Adipocyte (in vitro differentiated cells): Measurements from ENCODE around the gene ABO.
"Not testable (repeated sequence)": the region's sequence is repeated elsewhere in the genome, so short reads cannot be mapped to it uniquely, and the experiment has no call there.

Source experiments
- DNase-seq: peaks from one replicate; pipeline ENCODE4 v3.0.0-alpha.2; 2015; ENCODE audit warnings: low read depth
- H3K27me3 ChIP-seq: replicated peaks from 2 replicates; pipeline ENCODE4 v1.7.0; 2013; ENCODE audit warnings: mild to moderate bottlenecking, low read length, moderate library complexity; ENCODE audit not compliant: control insufficient read depth, insufficient read depth
- H3K36me3 ChIP-seq: 2 replicates; pipeline ENCODE4 v1.7.0; 2013; ENCODE audit warnings: low read length, mild to moderate bottlenecking, moderate library complexity; ENCODE audit not compliant: control insufficient read depth, insufficient read depth, severe bottlenecking
- H3K4me1 ChIP-seq: 2 replicates; pipeline ENCODE4 v1.7.0; 2013; ENCODE audit warnings: mild to moderate bottlenecking, low read length, moderate library complexity; ENCODE audit not compliant: control insufficient read depth, insufficient read depth
- H3K4me3 ChIP-seq: 2 replicates; pipeline ENCODE4 v1.7.0; 2013; ENCODE audit warnings: mild to moderate bottlenecking, low read length, moderate library complexity
- H3K9ac ChIP-seq: 2 replicates; pipeline ENCODE4 v1.7.0; 2013; ENCODE audit warnings: mild to moderate bottlenecking, low read length, moderate library complexity
- H3K9me3 ChIP-seq: 2 replicates; pipeline ENCODE4 v1.7.0; 2013; ENCODE audit warnings: mild to moderate bottlenecking, low read length, moderate library complexity; ENCODE audit not compliant: control insufficient read depth

Gene ABO

GRCh38 chr9:133238851-133239532, 36.0 kb downstream of the ABO start:
- no peaks in the 10 kb centered on the region for H3K9me3 ChIP-seq
- H3K4me3 ChIP-seq: peak overlapping the region; percentile 64
- H3K27me3 ChIP-seq: peaks cover 11% of the 10 kb centered on the region
- peaks cover 12% of the 10 kb centered on the region for H3K4me1 ChIP-seq
- no peaks in the 10 kb centered on the region for H3K36me3 ChIP-seq
- peak; percentile 46 for DNase-seq
- H3K9ac ChIP-seq: no peak overlapping the region

- Histone ChIP-seq H3K4me3 (peak overlapping the region; percentile 64), H3K27me3 (peaks cover 9% of the 10 kb centered on the region), H3K4me1 (peaks cover 12% of the 10 kb centered on the region), H3K9me3 (no peaks in the 10 kb centered on the region), H3K36me3 (no peaks in the 10 kb centered on the region), H3K9ac (no peak overlapping the region)
- peak; percentile 7 for DNase-seq
These were observed 36.6 kb downstream of the ABO start for GRCh38 chr9:133238272-133238850.

- Histone ChIP-seq H3K4me1 (peaks cover 12% of the 10 kb centered on the region), H3K9ac (no peak overlapping the region), H3K9me3 (no peaks in the 10 kb centered on the region), H3K36me3 (no peaks in the 10 kb centered on the region), H3K27me3 (peaks cover 7% of the 10 kb centered on the region), H3K4me3 (no peak overlapping the region)
- peak; percentile 30 for DNase-seq
These were observed 37.8 kb downstream of the ABO start for GRCh38 chr9:133237035-133237731.

GRCh38 chr9:133236291-133237034, 38.5 kb downstream of the ABO start:
- DNase-seq, H3K4me3 ChIP-seq, H3K36me3 ChIP-seq, H3K9ac ChIP-seq, H3K9me3 ChIP-seq, H3K27me3 ChIP-seq: not testable (repeated sequence)
- peaks cover 12% of the 10 kb centered on the region for H3K4me1 ChIP-seq

GRCh38 chr9:133235549-133236222, 39.3 kb downstream of the ABO start:
- DNase-seq: no peak
- H3K36me3 ChIP-seq: no peaks in the 10 kb centered on the region

GRCh38 chr9:133234577-133235322, 40.3 kb downstream of the ABO start:
- DNase-seq: no peak
- no peak overlapping the region for H3K9ac ChIP-seq
- no peaks in the 10 kb centered on the region for H3K36me3 ChIP-seq
- H3K9me3 ChIP-seq: peaks cover 7% of the 10 kb centered on the region
- H3K27me3 ChIP-seq: peaks cover 6% of the 10 kb centered on the region
- H3K4me1 ChIP-seq: peaks cover 12% of the 10 kb centered on the region
- H3K4me3 ChIP-seq: no peak overlapping the region

More at GRCh38 chr9:133235549-133236222, 39.3 kb downstream of the ABO start:
- Histone ChIP-seq H3K27me3 (no peaks in the 10 kb centered on the region), H3K9me3 (no peaks in the 10 kb centered on the region), H3K4me3 (no peak overlapping the region), H3K9ac (no peak overlapping the region), H3K4me1 (peaks cover 12% of the 10 kb centered on the region)

- peaks cover 9% of the 10 kb centered on the region for H3K4me1 ChIP-seq
- no peak overlapping the region for H3K9ac ChIP-seq
- no peak overlapping the region for H3K4me3 ChIP-seq
- H3K9me3 ChIP-seq: peaks cover 7% of the 10 kb centered on the region
- no peaks in the 10 kb centered on the region for H3K36me3 ChIP-seq
- H3K27me3 ChIP-seq: peaks cover 6% of the 10 kb centered on the region
- DNase-seq: no peak
These were observed 41.1 kb downstream of the ABO start for GRCh38 chr9:133233681-133234432.

GRCh38 chr9:133231934-133232568, 43.0 kb downstream of the ABO start:
- not testable (repeated sequence) for H3K36me3 ChIP-seq, H3K4me1 ChIP-seq, H3K4me3 ChIP-seq, H3K9ac ChIP-seq, DNase-seq, H3K9me3 ChIP-seq
- H3K27me3 ChIP-seq: peaks cover 15% of the 10 kb centered on the region

GRCh38 chr9:133230514-133230913, 44.5 kb downstream of the ABO start:
- not testable (repeated sequence) for H3K36me3 ChIP-seq, H3K9me3 ChIP-seq, DNase-seq, H3K9ac ChIP-seq, H3K4me3 ChIP-seq, H3K4me1 ChIP-seq
- peaks cover 22% of the 10 kb centered on the region for H3K27me3 ChIP-seq
